ENCODE results near the gene MRPS27.

MRPS27 gene

GRCh38 chr5:72194846-72195245 lies 125.2 kb downstream of the MRPS27 start:
- in situ Hi-C loops (cut with MboI; ENCODE audit: low sequenced_read_pairs, unreplicated experiment), result no loop called here
- peak; percentile 63 for DNase-seq (ENCODE audit: low spot score)
- no peak for TF ChIP-seq CTCF (IDR thresholded peaks at IDR 0.05; ENCODE audit: borderline replicate concordance, control extremely low read depth, extremely low read depth, insufficient read depth, missing control alignments)

DNA sequence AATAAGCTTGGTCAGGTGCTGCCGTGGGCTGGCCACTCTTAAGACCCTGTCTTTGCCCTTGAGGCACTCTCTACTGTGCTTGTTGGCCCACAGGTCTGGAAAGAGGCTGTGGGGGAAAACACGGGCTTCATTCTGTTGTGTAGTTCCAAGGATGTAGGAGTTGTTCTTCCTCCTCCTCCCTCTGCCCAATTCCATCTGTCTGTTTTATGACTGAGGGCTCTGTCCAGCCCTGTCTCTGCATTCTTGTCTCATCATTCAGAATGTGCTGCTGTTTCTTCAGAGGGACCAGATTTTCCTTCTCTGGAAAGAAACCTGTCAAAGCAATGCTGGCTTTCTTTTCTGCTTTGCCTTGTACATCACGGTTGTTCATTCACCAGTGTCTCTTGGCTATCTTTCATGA lies 128.6 kb downstream of the MRPS27 start:
- in situ Hi-C loops (cut with MboI; ENCODE audit: low sequenced_read_pairs, unreplicated experiment), result no loop called here
- DNase-seq (ENCODE audit: low spot score), result no peak
- no peak for TF ChIP-seq CTCF (IDR thresholded peaks at IDR 0.05; ENCODE audit: borderline replicate concordance, control extremely low read depth, extremely low read depth, insufficient read depth, missing control alignments)

DNA sequence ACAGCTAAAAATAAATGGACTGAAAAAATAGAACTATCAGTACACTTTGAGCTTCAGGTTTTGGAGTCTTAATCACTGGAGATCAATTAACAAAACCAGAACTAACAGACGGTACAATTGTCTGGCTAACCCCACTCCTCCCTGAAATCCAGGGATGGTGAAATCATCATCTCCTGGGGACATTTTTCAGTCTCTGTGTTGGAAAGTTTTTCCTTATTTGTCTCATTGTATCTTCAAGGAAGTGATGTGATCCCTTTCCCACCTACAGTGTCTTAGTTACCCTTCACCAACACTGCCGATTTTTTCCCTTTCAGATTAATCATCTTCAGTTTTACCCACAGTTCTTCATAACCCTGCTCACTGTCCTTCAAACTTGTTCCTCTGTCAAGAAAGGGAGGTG lies 130.9 kb downstream of the MRPS27 start:
- no peak for TF ChIP-seq CTCF (IDR thresholded peaks at IDR 0.05; ENCODE audit: borderline replicate concordance, control extremely low read depth, extremely low read depth, insufficient read depth, missing control alignments)
- DNase-seq (ENCODE audit: low spot score), result no peak
- in situ Hi-C loops (cut with MboI; ENCODE audit: low sequenced_read_pairs, unreplicated experiment), result no loop called here

DNA sequence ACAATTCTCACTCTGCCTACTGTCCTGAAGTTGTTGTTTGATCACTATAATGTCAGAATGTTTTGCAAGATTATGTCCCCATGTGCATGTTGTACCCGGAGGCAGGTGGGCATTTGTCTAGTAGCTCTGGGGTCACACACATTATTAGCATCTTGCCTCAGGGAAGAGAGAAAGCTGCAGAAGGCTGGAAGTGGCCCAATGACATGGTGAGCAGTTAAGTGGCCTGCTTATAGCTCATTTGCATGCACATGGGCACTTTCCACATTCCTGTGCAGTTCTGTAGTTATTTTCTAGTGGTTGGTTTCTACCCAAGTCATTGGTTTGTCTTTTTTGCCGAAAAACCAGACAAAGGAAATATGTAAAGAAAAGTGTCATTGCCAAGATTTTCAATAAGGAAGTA lies 131.9 kb downstream of the MRPS27 start:
- in situ Hi-C loops (cut with MboI; ENCODE audit: low sequenced_read_pairs, unreplicated experiment), result no loop called here
- DNase-seq (ENCODE audit: low spot score), result no peak
- no peak for TF ChIP-seq CTCF (IDR thresholded peaks at IDR 0.05; ENCODE audit: borderline replicate concordance, control extremely low read depth, extremely low read depth, insufficient read depth, missing control alignments)

DNA sequence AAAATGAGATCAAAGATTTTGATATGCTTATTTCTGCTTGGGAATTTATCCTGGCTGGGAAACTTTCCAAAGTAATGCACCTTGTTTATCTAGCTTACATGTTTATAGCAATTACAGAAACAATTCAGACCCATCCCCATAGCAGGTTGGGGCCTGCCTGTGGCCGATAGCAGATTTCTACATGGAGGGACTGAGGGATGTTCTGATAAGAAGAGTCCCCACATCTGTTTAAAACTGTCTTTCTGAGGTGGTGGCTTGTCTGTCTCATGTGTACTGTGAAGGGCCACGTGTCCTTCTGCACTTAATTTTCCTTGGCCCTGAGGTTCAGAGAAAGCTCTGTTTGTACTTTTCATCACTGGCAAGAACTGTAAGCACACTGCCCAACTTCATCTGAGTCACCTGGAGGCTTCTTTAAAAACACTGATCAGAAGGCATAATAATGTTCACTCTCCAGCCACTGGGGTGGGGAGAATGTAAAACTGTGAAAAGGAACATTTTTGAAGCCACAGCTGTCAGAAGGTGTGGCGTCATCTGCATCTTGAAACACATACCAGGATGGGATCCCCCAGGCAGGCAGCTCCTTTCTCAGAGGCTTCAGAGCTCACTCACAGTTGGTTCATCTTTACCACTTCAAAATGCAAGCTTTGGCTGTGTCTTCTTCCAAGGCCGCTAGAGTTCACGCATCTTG lies 132.5 kb downstream of the MRPS27 start:
- no peak for DNase-seq (ENCODE audit: low spot score)
- no peak for TF ChIP-seq CTCF (IDR thresholded peaks at IDR 0.05; ENCODE audit: borderline replicate concordance, control extremely low read depth, extremely low read depth, insufficient read depth, missing control alignments)
- in situ Hi-C loops (cut with MboI; ENCODE audit: low sequenced_read_pairs, unreplicated experiment), result no loop called here

DNA sequence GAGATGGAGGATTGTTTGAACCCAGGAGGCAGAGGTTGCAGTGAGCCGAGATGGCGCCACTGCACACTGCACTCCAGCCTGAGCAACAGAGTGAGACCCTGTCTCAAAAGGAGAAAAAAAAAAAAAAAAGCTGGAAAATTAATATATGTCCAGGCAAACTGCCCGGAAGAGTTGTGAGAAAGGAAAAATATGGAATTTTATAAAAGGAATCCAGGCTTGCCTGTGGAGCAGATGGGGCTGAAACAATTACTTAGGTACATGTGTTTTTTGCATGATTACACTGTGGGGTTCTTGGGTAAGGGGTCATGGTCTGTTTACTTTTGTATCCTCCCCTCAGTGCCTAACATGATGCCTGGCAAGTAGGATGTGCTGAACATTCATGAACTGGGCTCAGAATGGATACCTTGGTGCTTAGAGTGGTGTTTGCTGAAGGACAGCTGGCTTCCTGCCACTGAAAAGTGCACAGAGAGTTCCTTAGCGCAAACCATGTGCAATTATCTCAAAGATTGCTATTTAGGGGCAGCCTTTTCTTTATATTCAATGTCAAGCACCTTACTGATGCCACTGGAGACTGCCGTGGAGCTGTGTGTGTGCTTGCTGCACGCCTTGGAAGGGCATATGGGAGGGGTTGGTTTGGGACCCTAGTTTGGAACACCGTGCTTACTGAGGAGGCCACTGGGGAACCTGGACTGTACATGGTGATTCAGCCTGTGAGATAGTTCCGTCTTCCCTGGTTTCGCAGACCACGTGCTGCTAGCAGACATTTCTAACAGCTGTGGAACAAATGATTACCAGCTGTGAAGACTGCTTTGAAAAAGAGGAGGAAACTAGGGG lies 134.3 kb downstream of the MRPS27 start:
- DNase-seq (ENCODE audit: low spot score), result no peak
- in situ Hi-C loops (cut with MboI; ENCODE audit: low sequenced_read_pairs, unreplicated experiment), result no loop called here
- no peak for TF ChIP-seq CTCF (IDR thresholded peaks at IDR 0.05; ENCODE audit: borderline replicate concordance, control extremely low read depth, extremely low read depth, insufficient read depth, missing control alignments)

All from GM13976 (cell line).